Measurements from ENCODE around the gene NPIPB6.

- TF ChIP-seq CTCF (tag by site-specific recombination; IDR thresholded peaks at IDR 0.05) (no peak), ZBTB1 (tag by site-specific recombination; IDR thresholded peaks at IDR 0.05) (no peak), ZNF280D (tag by site-specific recombination; IDR thresholded peaks at IDR 0.05) (no peak), SETDB1 (IDR thresholded peaks at IDR 0.05; ENCODE audit: insufficient read length, low read length) (no peak), ZBTB17 (tag by site-specific recombination; IDR thresholded peaks at IDR 0.05) (no peak), ZNF398 (tag by site-specific recombination; IDR thresholded peaks at IDR 0.05) (no peak), ZNF548 (tag by site-specific recombination; IDR thresholded peaks at IDR 0.05) (no peak), ZNF558 (tag by site-specific recombination; IDR thresholded peaks at IDR 0.05) (no peak), KLF16 (tag by site-specific recombination; IDR thresholded peaks at IDR 0.05) (no peak), REST (tag by site-specific recombination; IDR thresholded peaks at IDR 0.05) (no peak), ZBTB26 (tag by site-specific recombination; optimal IDR thresholded peaks at IDR 0.05) (no peak), ZNF707 (tag by site-specific recombination; IDR thresholded peaks at IDR 0.05) (no peak), PRDM10 (tag by site-specific recombination; IDR thresholded peaks at IDR 0.05) (no peak), ZNF423 (tag by site-specific recombination; IDR thresholded peaks at IDR 0.05) (no peak)
These were observed 69.7 kb downstream of the NPIPB6 start for GRCh38 chr16:28293601-28293960.

Data from HEK293 (cell line).